ENCODE data around the gene SERPINB3.

SERPINB3 gene

DNA sequence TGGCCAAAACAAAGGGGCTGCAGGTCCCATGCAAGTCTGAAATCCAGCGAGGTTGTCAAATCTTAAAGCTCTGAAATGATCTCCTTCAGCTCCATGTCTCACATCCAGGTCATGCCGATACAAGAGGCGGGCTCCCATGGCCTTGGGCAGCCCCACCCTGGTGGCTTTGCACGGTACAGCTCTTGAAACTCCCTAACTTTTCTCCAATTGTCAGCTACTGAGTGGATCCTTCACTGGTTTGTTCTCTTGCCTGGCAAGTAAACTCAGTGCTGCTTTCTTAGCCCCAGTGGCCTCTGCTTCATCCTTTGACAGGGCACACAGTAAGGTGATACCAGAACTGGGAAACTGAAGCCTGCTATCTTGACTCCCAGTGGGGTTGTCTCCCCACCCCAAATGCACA lies 48.3 kb downstream of the SERPINB3 start:
- TF ChIP-seq, protein P1, sequence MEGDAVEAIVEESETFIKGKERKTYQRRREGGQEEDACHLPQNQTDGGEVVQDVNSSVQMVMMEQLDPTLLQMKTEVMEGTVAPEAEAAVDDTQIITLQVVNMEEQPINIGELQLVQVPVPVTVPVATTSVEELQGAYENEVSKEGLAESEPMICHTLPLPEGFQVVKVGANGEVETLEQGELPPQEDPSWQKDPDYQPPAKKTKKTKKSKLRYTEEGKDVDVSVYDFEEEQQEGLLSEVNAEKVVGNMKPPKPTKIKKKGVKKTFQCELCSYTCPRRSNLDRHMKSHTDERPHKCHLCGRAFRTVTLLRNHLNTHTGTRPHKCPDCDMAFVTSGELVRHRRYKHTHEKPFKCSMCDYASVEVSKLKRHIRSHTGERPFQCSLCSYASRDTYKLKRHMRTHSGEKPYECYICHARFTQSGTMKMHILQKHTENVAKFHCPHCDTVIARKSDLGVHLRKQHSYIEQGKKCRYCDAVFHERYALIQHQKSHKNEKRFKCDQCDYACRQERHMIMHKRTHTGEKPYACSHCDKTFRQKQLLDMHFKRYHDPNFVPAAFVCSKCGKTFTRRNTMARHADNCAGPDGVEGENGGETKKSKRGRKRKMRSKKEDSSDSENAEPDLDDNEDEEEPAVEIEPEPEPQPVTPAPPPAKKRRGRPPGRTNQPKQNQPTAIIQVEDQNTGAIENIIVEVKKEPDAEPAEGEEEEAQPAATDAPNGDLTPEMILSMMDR (IDR thresholded peaks at IDR 0.05; ENCODE audit: extremely low read depth, missing control alignments), result no peak
- no peak for DNase-seq (ENCODE audit: low spot score)

DNA sequence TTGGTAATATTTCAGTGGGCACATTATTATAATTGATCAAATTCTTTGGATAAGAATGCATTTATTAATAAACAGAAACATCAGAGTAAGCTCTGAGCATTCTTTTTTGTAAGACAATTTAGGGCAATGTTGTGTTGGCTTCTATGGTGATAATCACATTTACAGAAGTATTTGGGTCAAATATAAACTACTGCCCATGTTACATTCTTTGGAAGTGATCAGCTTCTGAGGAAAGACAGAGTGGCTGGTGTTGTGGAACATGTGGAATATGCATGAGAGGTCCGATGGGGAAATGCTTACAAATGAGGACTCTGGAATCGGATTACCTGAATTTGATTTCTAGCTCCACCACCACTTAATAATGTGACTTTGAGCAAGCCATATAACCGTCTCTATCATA lies 55.2 kb downstream of the SERPINB3 start:
- TF ChIP-seq, protein P1 (IDR thresholded peaks at IDR 0.05; ENCODE audit: extremely low read depth, missing control alignments), result no peak

More for the DNA sequence above, 55.2 kb downstream of the SERPINB3 start:
- DNase-seq (ENCODE audit: low spot score), result no peak

Data from GM20000 (cell line).